MM.1S (cell line): ENCODE results near the gene PDZD8.

Experiments
- DNase-seq: peaks from one replicate; pipeline ENCODE4 v3.0.0-alpha.2; 2015
- H2AFZ ChIP-seq: fragments of 300-600 bp; sonication (generic); 2 replicates; pipeline ENCODE4 v1.6.0; 2016; ENCODE audit warnings: antibody characterized with exemption, low read length
- H3F3A ChIP-seq: fragments of 300-600 bp; sonication (generic); 2 replicates; pipeline ENCODE4 v1.6.1; 2016; ENCODE audit warnings: mild to moderate bottlenecking, antibody characterized with exemption, low read length, moderate library complexity, mixed read lengths; ENCODE audit not compliant: insufficient read depth
- H3K27ac ChIP-seq: fragments of 300-600 bp; sonication (generic); 2 replicates; pipeline ENCODE4 v1.5.1; 2016; ENCODE audit warnings: mild to moderate bottlenecking, low read length
- H3K27me3 ChIP-seq: fragments of 300-600 bp; sonication (generic); replicated peaks from 2 replicates; pipeline ENCODE4 v1.6.0; 2016; ENCODE audit warnings: low read length; ENCODE audit not compliant: insufficient read depth
- H3K36me3 ChIP-seq: fragments of 300-600 bp; sonication (generic); replicated peaks from 2 replicates; pipeline ENCODE4 v1.6.1; 2016; ENCODE audit warnings: mild to moderate bottlenecking, low read length, mixed read lengths; ENCODE audit not compliant: insufficient read depth
- H3K4me1 ChIP-seq: fragments of 300-600 bp; sonication (generic); 2 replicates; pipeline ENCODE4 v1.6.1; 2016; ENCODE audit warnings: low read length, mixed read lengths
- H3K4me2 ChIP-seq: fragments of 300-600 bp; sonication (generic); 2 replicates; pipeline ENCODE4 v1.6.0; 2016; ENCODE audit warnings: low read depth, low read length
- H3K4me3 ChIP-seq: fragments of 300-600 bp; sonication (generic); 2 replicates; pipeline ENCODE4 v1.5.1; 2016; ENCODE audit warnings: low read length, mixed read lengths
- H3K79me2 ChIP-seq: fragments of 300-600 bp; sonication (generic); 2 replicates; pipeline ENCODE4 v1.6.1; 2016; ENCODE audit warnings: mixed run types, low read length, mixed read lengths
- H3K9ac ChIP-seq: fragments of 300-600 bp; sonication (generic); 2 replicates; pipeline ENCODE4 v1.6.1; 2016; ENCODE audit warnings: low read length, mixed read lengths
- H3K9me2 ChIP-seq: fragments of 300-600 bp; sonication (generic); replicated peaks from 2 replicates; pipeline ENCODE4 v1.6.1; 2016; ENCODE audit warnings: mild to moderate bottlenecking, low read length, mixed read lengths; ENCODE audit not compliant: insufficient read depth
- H3K9me3 ChIP-seq: fragments of 300-600 bp; sonication (generic); replicated peaks from 2 replicates; pipeline ENCODE4 v1.6.1; 2016; ENCODE audit warnings: mild to moderate bottlenecking, low read length, mixed read lengths; ENCODE audit not compliant: insufficient read depth
- H4K20me1 ChIP-seq: fragments of 300-600 bp; sonication (generic); 2 replicates; pipeline ENCODE4 v1.6.1; 2016; ENCODE audit warnings: mild to moderate bottlenecking, low read length, moderate library complexity, mixed read lengths; ENCODE audit not compliant: insufficient read depth
- CTCF ChIP-seq: fragments of 300-600 bp; sonication (generic); IDR thresholded peaks from 2 replicates; pipeline ENCODE4 v1.5.1; 2016; ENCODE audit warnings: antibody characterized with exemption, low read length, mixed read lengths
- EZH2 ChIP-seq: fragments of 300-600 bp; sonication (generic); optimal IDR thresholded peaks from 2 replicates; pipeline ENCODE3; 2017; ENCODE audit warnings: low read depth, mild to moderate bottlenecking, antibody characterized with exemption, low read length, mixed read lengths
- EZH2phosphoT487 ChIP-seq: fragments of 300-600 bp; sonication (generic); IDR thresholded peaks from 2 replicates; pipeline ENCODE4 v1.6.1; 2018; ENCODE audit warnings: antibody characterized with exemption, low read length

Gene PDZD8

DNA sequence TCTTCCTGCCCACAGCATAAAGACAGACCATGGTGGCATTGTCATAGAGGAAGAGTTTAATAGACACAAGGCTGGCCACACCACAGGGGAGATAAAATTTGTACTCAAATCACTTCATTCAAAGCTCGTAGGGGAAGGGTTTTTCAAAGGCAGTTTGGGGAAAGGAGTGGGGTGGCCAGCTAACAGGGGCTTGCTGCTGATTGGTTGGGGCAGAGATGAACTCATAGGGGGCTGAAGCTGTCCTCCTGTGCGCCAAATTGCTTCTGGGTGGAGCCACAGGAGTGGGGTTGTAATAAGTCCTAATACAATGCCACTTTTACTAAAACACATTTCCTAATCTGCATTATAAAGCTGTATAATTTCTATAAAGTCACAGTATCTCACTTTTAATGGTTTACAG lies 22.5 kb downstream of the PDZD8 start:
- Histone ChIP-seq H3K4me3 (no peak overlapping the region), H3K9me2 (no peaks in the 10 kb centered on the region), H3K36me3 (no peaks in the 10 kb centered on the region), H3K27ac (no peak overlapping the region), H3K27me3 (no peaks in the 10 kb centered on the region), H3K4me2 (no peak overlapping the region), H3K9me3 (no peaks in the 10 kb centered on the region), H4K20me1 (no peaks in the 10 kb centered on the region), H2AFZ (no peak overlapping the region), H3K79me2 (peaks cover 63% of the 10 kb centered on the region), H3F3A (no peaks in the 10 kb centered on the region), H3K9ac (no peak overlapping the region), H3K4me1 (peaks cover 9% of the 10 kb centered on the region)
- DNase-seq = no peak
- TF ChIP-seq EZH2phosphoT487 (no peak), EZH2 (no peak), CTCF (no peak)

GRCh38 chr10:117351996-117352395 lies 23.2 kb downstream of the PDZD8 start:
- Histone ChIP-seq H3K79me2 (peaks cover 68% of the 10 kb centered on the region), H4K20me1 (no peaks in the 10 kb centered on the region), H3K36me3 (no peaks in the 10 kb centered on the region), H3K27me3 (no peaks in the 10 kb centered on the region), H3K27ac (no peak overlapping the region), H3K9ac (no peak overlapping the region), H3K9me2 (no peaks in the 10 kb centered on the region), H3F3A (no peaks in the 10 kb centered on the region), H3K4me1 (peaks cover 9% of the 10 kb centered on the region), H3K4me3 (no peak overlapping the region), H3K4me2 (no peak overlapping the region), H3K9me3 (no peaks in the 10 kb centered on the region), H2AFZ (no peak overlapping the region)
- TF ChIP-seq EZH2phosphoT487 (no peak), CTCF (no peak), EZH2 (no peak)
- no peak for DNase-seq

DNA sequence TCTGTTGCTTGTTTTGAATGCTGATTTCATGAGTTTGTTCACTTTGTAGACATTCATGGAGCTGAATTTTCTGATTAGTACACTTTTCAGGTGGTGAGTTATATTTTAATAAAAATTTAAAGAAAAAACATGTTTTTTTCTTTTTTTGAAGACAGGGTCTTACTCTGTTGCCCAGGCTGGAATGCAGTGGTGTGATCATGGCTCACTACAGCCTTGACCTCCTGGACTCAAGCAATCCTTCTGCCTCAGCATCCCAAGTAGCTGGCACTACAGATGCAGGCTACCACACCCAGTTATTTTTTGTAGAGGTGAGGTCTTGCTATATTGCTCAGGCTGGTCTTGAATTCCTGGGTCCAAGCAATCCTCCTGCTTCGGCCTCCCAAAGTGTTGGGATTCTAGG lies 23.7 kb downstream of the PDZD8 start:
- Histone ChIP-seq H3K9ac (no peak overlapping the region), H3K27me3 (no peaks in the 10 kb centered on the region), H3K27ac (no peak overlapping the region), H3K36me3 (no peaks in the 10 kb centered on the region), H3K9me3 (no peaks in the 10 kb centered on the region), H3F3A (no peaks in the 10 kb centered on the region), H3K9me2 (no peaks in the 10 kb centered on the region), H3K4me1 (peaks cover 9% of the 10 kb centered on the region), H3K4me3 (no peak overlapping the region), H4K20me1 (no peaks in the 10 kb centered on the region), H3K79me2 (peaks cover 69% of the 10 kb centered on the region), H3K4me2 (no peak overlapping the region), H2AFZ (no peak overlapping the region)
- TF ChIP-seq EZH2phosphoT487 = no peak
- TF ChIP-seq CTCF = no peak
- no peak for TF ChIP-seq EZH2
- no peak for DNase-seq

DNA sequence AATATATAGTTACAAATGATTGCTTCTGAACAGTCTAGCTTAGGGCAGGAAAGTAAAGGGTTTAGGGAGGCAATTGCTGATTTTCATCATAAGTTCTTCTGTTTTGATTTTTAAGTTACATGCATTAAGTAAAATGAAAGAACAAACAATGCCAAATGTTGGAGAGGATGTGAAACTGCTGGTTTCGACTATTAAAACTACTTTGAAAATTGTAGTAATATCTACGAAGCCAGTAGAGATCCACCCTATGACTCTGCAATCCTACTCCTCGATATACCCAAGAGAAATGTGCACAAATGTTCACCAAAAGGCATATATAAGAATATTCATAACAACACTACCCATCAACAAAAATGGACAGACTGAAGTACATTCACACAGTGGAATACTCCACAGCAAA lies 24.3 kb downstream of the PDZD8 start:
- H3K9me3 ChIP-seq = no peaks in the 10 kb centered on the region
- no peaks in the 10 kb centered on the region for H4K20me1 ChIP-seq
- TF ChIP-seq EZH2phosphoT487 = no peak
- H3K36me3 ChIP-seq = no peaks in the 10 kb centered on the region
- H3F3A ChIP-seq = no peaks in the 10 kb centered on the region
- H3K27me3 ChIP-seq = no peaks in the 10 kb centered on the region
- H2AFZ ChIP-seq = no peak overlapping the region
- peaks cover 68% of the 10 kb centered on the region for H3K79me2 ChIP-seq
- H3K4me3 ChIP-seq = no peak overlapping the region
- DNase-seq = peak; percentile 18
- no peak overlapping the region; the same call in 1 of the 2 replicates for H3K4me2 ChIP-seq
- H3K9me2 ChIP-seq = no peaks in the 10 kb centered on the region
- H3K4me1 ChIP-seq = peaks cover 9% of the 10 kb centered on the region
- peak overlapping the region; percentile 14; the same call in 1 of the 2 replicates for H3K27ac ChIP-seq
- H3K9ac ChIP-seq = no peak overlapping the region
